H9 (cell line): Measurements from ENCODE around the gene NLRP9. TPM values are rescaled to one million over a fixed set of nuclear protein-coding genes. Genes with fewer than 3 reads are reported as not detected.
"Not testable (repeated sequence)": the region's sequence is repeated elsewhere in the genome, so short reads cannot be mapped to it uniquely, and the experiment has no call there.

ENCODE experiments used
- DNase-seq: peaks from one replicate; pipeline ENCODE4 v3.0.0-alpha.2; 2017
- H2AFZ ChIP-seq: one replicate; pipeline ENCODE4 v1.6.1; 2013; ENCODE audit warnings: mild to moderate bottlenecking, low read length, control low read depth, moderate library complexity
- H2AK5ac ChIP-seq: 2 replicates; pipeline ENCODE4 v1.6.1; 2013; ENCODE audit warnings: low read length, control low read depth, mixed read lengths; ENCODE audit not compliant: insufficient read length
- H2BK120ac ChIP-seq: one replicate; pipeline ENCODE4 v1.6.1; 2013; ENCODE audit warnings: low read depth, mild to moderate bottlenecking, low read length, control low read depth, inconsistent platforms; ENCODE audit not compliant: poor library complexity, severe bottlenecking
- H2BK12ac ChIP-seq: 2 replicates; pipeline ENCODE4 v1.6.1; 2013; ENCODE audit warnings: low read length, control low read depth, mixed read lengths, low read depth; ENCODE audit not compliant: insufficient read length
- H2BK15ac ChIP-seq: 2 replicates; pipeline ENCODE4 v1.6.1; 2013; ENCODE audit warnings: low read depth, low read length, control low read depth
- H2BK20ac ChIP-seq: one replicate; pipeline ENCODE4 v1.6.1; 2013; ENCODE audit warnings: low read depth, mild to moderate bottlenecking, low read length, control low read depth, inconsistent platforms; ENCODE audit not compliant: poor library complexity, severe bottlenecking
- H2BK5ac ChIP-seq: 2 replicates; pipeline ENCODE4 v1.6.1; 2013; ENCODE audit warnings: low read length, control low read depth, mixed read lengths; ENCODE audit not compliant: insufficient read length
- H3K14ac ChIP-seq: 2 replicates; pipeline ENCODE4 v1.6.1; 2013; ENCODE audit warnings: low read length, control low read depth; ENCODE audit not compliant: insufficient read depth
- H3K18ac ChIP-seq: 2 replicates; pipeline ENCODE4 v1.6.1; 2013; ENCODE audit warnings: low read depth, mild to moderate bottlenecking, mixed read lengths, low read length, control low read depth; ENCODE audit not compliant: insufficient read length
- H3K23ac ChIP-seq: 2 replicates; pipeline ENCODE4 v1.6.1; 2013; ENCODE audit warnings: low read length, control low read depth, mixed read lengths, low read depth; ENCODE audit not compliant: insufficient read length
- H3K23me2 ChIP-seq: 2 replicates; pipeline ENCODE4 v1.6.1; 2013; ENCODE audit warnings: low read depth, mild to moderate bottlenecking, mixed read lengths, low read length, control low read depth; ENCODE audit not compliant: insufficient read length, poor library complexity, severe bottlenecking
- H3K27ac ChIP-seq: 2 replicates; pipeline ENCODE4 v1.5.1; 2013; ENCODE audit warnings: low read length, control low read depth, mixed read lengths, low read depth; ENCODE audit not compliant: insufficient read length
- H3K27me3 ChIP-seq: 2 replicates; pipeline ENCODE4 v1.6.1; 2013; ENCODE audit warnings: low read length, control low read depth, inconsistent platforms; ENCODE audit not compliant: insufficient read depth
- H3K4ac ChIP-seq: 2 replicates; pipeline ENCODE4 v1.6.1; 2013; ENCODE audit warnings: low read depth, mild to moderate bottlenecking, control low read depth, inconsistent platforms, low read length, moderate library complexity
- H3K4me1 ChIP-seq: 2 replicates; pipeline ENCODE4 v1.6.1; 2013; ENCODE audit warnings: low read length, control low read depth, inconsistent platforms; ENCODE audit not compliant: insufficient read depth
- H3K4me2 ChIP-seq: 2 replicates; pipeline ENCODE4 v1.6.1; 2013; ENCODE audit warnings: low read length, control low read depth, mixed read lengths; ENCODE audit not compliant: insufficient read length, insufficient read depth
- H3K56ac ChIP-seq: 2 replicates; pipeline ENCODE4 v1.6.1; 2013; ENCODE audit warnings: low read depth, mild to moderate bottlenecking, mixed read lengths, low read length, control low read depth; ENCODE audit not compliant: insufficient read length
- H3K79me1 ChIP-seq: 2 replicates; pipeline ENCODE4 v1.6.1; 2013; ENCODE audit warnings: low read depth, mild to moderate bottlenecking, moderate library complexity, low read length, control low read depth, inconsistent platforms; ENCODE audit not compliant: insufficient read depth, poor library complexity, severe bottlenecking
- H3K79me2 ChIP-seq: 2 replicates; pipeline ENCODE4 v1.6.1; 2013; ENCODE audit warnings: low read length, control low read depth, inconsistent platforms; ENCODE audit not compliant: insufficient read depth
- H3K9ac ChIP-seq: 2 replicates; pipeline ENCODE4 v1.6.1; 2013; ENCODE audit warnings: low read length, control low read depth, mixed read lengths; ENCODE audit not compliant: insufficient read length; ENCODE audit errors: extremely low read depth
- H3K9me3 ChIP-seq: one replicate; pipeline ENCODE4 v1.6.1; 2013; ENCODE audit warnings: low read depth, low read length, inconsistent platforms; ENCODE audit not compliant: control insufficient read depth
- H3T11ph ChIP-seq: one replicate; pipeline ENCODE4 v1.6.1; 2013; ENCODE audit warnings: mild to moderate bottlenecking, low read length, control low read depth, inconsistent platforms
- H4K20me1 ChIP-seq: one replicate; pipeline ENCODE4 v1.6.1; 2013; ENCODE audit not compliant: control insufficient read depth, insufficient read length, insufficient read depth
- H4K5ac ChIP-seq: 2 replicates; pipeline ENCODE4 v1.6.1; 2013; ENCODE audit warnings: low read depth, mild to moderate bottlenecking, mixed read lengths, low read length, control low read depth; ENCODE audit not compliant: insufficient read length
- H4K8ac ChIP-seq: replicated peaks from 2 replicates; pipeline ENCODE4 v1.6.1; 2013; ENCODE audit warnings: low read length, control low read depth, mixed read lengths, low read depth; ENCODE audit not compliant: insufficient read length
- H4K91ac ChIP-seq: 2 replicates; pipeline ENCODE4 v1.6.1; 2013; ENCODE audit warnings: low read depth, mild to moderate bottlenecking, moderate library complexity, mixed read lengths, low read length, control low read depth; ENCODE audit not compliant: insufficient read length
- H3K27ac Mint-ChIP-seq, 3 experiments: 2 replicates in 2 of 3; 3 replicates in 1 of 3; pipeline ENCODE4 v1.8.0; 2020 to 2021; ENCODE audit warnings: mixed read lengths in 3 of 3, mild to moderate bottlenecking in 1 of 3, moderate library complexity in 1 of 3
- H3K27me3 Mint-ChIP-seq: 2 replicates; pipeline ENCODE4 v1.8.0; 2021; ENCODE audit warnings: low read depth, mild to moderate bottlenecking, moderate library complexity, mixed read lengths
- H3K36me3 Mint-ChIP-seq, 3 experiments: 2 replicates in 2 of 3; 3 replicates in 1 of 3; pipeline ENCODE4 v1.8.0; 2020 to 2021; ENCODE audit warnings: low read depth in 3 of 3, mixed read lengths in 3 of 3; ENCODE audit not compliant: insufficient read depth in 1 of 3
- H3K4me1 Mint-ChIP-seq, 2 experiments: 2 replicates each; pipeline ENCODE4 v1.8.0; 2020; ENCODE audit warnings: mixed read lengths in 2 of 2
- H3K4me3 Mint-ChIP-seq, 2 experiments: 2 replicates in 1 of 2; 3 replicates in 1 of 2; pipeline ENCODE4 v1.8.0; 2020 to 2021; ENCODE audit warnings: mild to moderate bottlenecking in 2 of 2, mixed read lengths in 2 of 2, moderate library complexity in 1 of 2
- H3K9me3 Mint-ChIP-seq, 2 experiments: 2 replicates in 1 of 2; 3 replicates in 1 of 2; pipeline ENCODE4 v1.8.0; 2020; ENCODE audit warnings: mild to moderate bottlenecking in 2 of 2, mixed read lengths in 2 of 2, moderate library complexity in 1 of 2
- whole genome bisulfite sequencing: extraction: QIAGEN DNeasy Blood & Tissue Kit; methylation state at CpG from one replicate; pipeline ENCODE4 v1.1.7; 2013; ENCODE audit warnings: missing lambda C conversion rate, low lambda C conversion rate, mixed read lengths; ENCODE audit not compliant: insufficient read length; ENCODE audit errors: extremely low coverage; 5-methylcytosine and 5-hydroxymethylcytosine counted together
- total RNA-seq: library from RNA; stranded (reverse); gene quantifications from 2 replicates; pipeline ENCODE4 v1.2.1, GENCODE V29; 2021
- TF ChIP-seq, protein P1 (sequence below): fragments of 200-600 bp; sonication (generic); conservative IDR thresholded peaks from 3 replicates; pipeline ENCODE4 v1.8.0; 2021; ENCODE audit warnings: antibody characterized with exemption, mild to moderate bottlenecking

The NLRP9 gene
- total RNA-seq, 1 experiment from 2014 or later: not detected

DNA sequence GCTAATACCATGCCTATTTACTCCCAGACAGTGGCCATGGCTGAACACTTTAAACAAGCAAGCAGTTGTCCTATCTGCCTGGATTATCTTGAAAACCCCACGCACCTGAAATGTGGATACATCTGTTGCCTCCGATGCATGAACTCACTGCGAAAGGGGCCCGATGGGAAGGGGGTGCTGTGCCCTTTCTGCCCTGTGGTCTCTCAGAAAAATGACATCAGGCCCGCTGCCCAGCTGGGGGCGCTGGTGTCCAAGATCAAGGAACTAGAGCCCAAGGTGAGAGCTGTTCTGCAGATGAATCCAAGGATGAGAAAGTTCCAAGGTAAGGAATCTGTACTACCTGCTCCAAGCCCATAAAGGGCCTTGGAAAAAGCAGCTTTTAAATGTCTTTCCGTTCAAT lies 39.3 kb upstream of the NLRP9 start:
- Histone ChIP-seq H3K9me3 (peaks cover 62% of the 10 kb centered on the region), H2AFZ (no peak overlapping the region), H3K4ac (no peak overlapping the region), H3K18ac (no peak overlapping the region), H4K8ac (no peak overlapping the region), H3K27me3 (no peaks in the 10 kb centered on the region), H3K23me2 (no peaks in the 10 kb centered on the region), H3T11ph (no peak overlapping the region), H2BK5ac (no peak overlapping the region), H4K20me1 (no peaks in the 10 kb centered on the region), H2AK5ac (no peak overlapping the region), H3K79me1 (no peaks in the 10 kb centered on the region), H3K14ac (no peak overlapping the region), H3K79me2 (no peaks in the 10 kb centered on the region), H3K4me1 (no peaks in the 10 kb centered on the region), H3K9ac (no peak overlapping the region), H3K23ac (no peak overlapping the region), H4K5ac (no peak overlapping the region), H2BK20ac (no peak overlapping the region), H2BK120ac (no peak overlapping the region), H3K56ac (no peak overlapping the region), H2BK12ac (no peak overlapping the region), H4K91ac (no peak overlapping the region), H2BK15ac (no peak overlapping the region), H3K27ac (no peak overlapping the region), H3K4me2 (no peak overlapping the region)
- Mint-ChIP-seq H3K27ac (no peak overlapping the region), H3K36me3 (peaks cover 8 to 33% (median 15%) of the 10 kb centered on the region in 3 experiments; a peak in 5 of 7 replicates), H3K27me3 (no peaks in the 10 kb centered on the region), H3K4me3 (no peak overlapping the region), H3K4me1 (no peaks in the 10 kb centered on the region), H3K9me3 (peaks cover 77 to 80% of the 10 kb centered on the region in 2 experiments)
- no peak for DNase-seq
- no CpG with 5 or more reads among the region's 7 CpGs for WGBS
- TF ChIP-seq, protein P1, sequence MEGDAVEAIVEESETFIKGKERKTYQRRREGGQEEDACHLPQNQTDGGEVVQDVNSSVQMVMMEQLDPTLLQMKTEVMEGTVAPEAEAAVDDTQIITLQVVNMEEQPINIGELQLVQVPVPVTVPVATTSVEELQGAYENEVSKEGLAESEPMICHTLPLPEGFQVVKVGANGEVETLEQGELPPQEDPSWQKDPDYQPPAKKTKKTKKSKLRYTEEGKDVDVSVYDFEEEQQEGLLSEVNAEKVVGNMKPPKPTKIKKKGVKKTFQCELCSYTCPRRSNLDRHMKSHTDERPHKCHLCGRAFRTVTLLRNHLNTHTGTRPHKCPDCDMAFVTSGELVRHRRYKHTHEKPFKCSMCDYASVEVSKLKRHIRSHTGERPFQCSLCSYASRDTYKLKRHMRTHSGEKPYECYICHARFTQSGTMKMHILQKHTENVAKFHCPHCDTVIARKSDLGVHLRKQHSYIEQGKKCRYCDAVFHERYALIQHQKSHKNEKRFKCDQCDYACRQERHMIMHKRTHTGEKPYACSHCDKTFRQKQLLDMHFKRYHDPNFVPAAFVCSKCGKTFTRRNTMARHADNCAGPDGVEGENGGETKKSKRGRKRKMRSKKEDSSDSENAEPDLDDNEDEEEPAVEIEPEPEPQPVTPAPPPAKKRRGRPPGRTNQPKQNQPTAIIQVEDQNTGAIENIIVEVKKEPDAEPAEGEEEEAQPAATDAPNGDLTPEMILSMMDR: no peak

GRCh38 chr19:55769632-55770031 lies 31.4 kb upstream of the NLRP9 start:
- H2AFZ ChIP-seq, H2BK120ac ChIP-seq, H3T11ph ChIP-seq, H2BK20ac ChIP-seq, H4K8ac ChIP-seq, H3K23ac ChIP-seq, H3K4me1 ChIP-seq, H3K56ac ChIP-seq, H4K5ac ChIP-seq, H3K14ac ChIP-seq, H3K4me2 ChIP-seq, H3K4ac ChIP-seq, H3K27ac Mint-ChIP-seq, H3K9ac ChIP-seq, H2AK5ac ChIP-seq, H3K27me3 Mint-ChIP-seq, H3K27me3 ChIP-seq, H3K4me1 Mint-ChIP-seq, H3K18ac ChIP-seq, H2BK15ac ChIP-seq, H3K79me1 ChIP-seq, H3K23me2 ChIP-seq, H3K79me2 ChIP-seq, H3K27ac ChIP-seq, H2BK12ac ChIP-seq, H3K4me3 Mint-ChIP-seq, H2BK5ac ChIP-seq, H4K91ac ChIP-seq, H4K20me1 ChIP-seq, DNase-seq: not testable (repeated sequence)
- no CpG with 5 or more reads among the region's 3 CpGs for WGBS
- H3K9me3 Mint-ChIP-seq: peaks cover 52 to 56% of the 10 kb centered on the region in 2 experiments
- peaks cover 37% of the 10 kb centered on the region for H3K9me3 ChIP-seq
- H3K36me3 Mint-ChIP-seq: peaks cover 0 to 19% (median 2%) of the 10 kb centered on the region in 3 experiments; a peak in 5 of 7 replicates
